HepG2 (cell line): ENCODE data around the gene TTC39B. TPM values are rescaled to one million over a fixed set of nuclear protein-coding genes. Genes with fewer than 3 reads are reported as not detected.

Source experiments
- ARID2 ChIP-seq: sonication (generic); formaldehyde crosslinking; IDR thresholded peaks from 2 replicates; pipeline ENCODE4 v1.8.1; 2022; ENCODE audit warnings: mild to moderate bottlenecking, missing genetic modification reagents, borderline replicate concordance
- ATF7-NPFF ChIP-seq: sonication (generic); formaldehyde crosslinking; IDR thresholded peaks from 2 replicates; pipeline ENCODE4 v1.8.1; 2023; ENCODE audit warnings: mild to moderate bottlenecking, low read depth, missing genetic modification reagents, moderate library complexity
- BCLAF1 ChIP-seq: fragments of 450-650 bp; IDR thresholded peaks from 2 replicates; pipeline ENCODE4 v1.6.1; 2017; ENCODE audit warnings: mild to moderate bottlenecking
- CCDC6 ChIP-seq: sonication (generic); formaldehyde crosslinking; IDR thresholded peaks from 2 replicates; pipeline ENCODE4 v1.8.1; 2022; ENCODE audit warnings: mild to moderate bottlenecking, missing genetic modification reagents, moderate library complexity
- CREM ChIP-seq, 2 experiments: sonication (generic) in 1 of 2; formaldehyde crosslinking in 1 of 2; IDR thresholded peaks; 2 replicates each; pipeline versions ENCODE4 v1.4.0 to v1.6.1; 2016 to 2020; ENCODE audit warnings: antibody characterized with exemption in 1 of 2, mild to moderate bottlenecking in 1 of 2, missing genetic modification reagents in 1 of 2
- E2F1 ChIP-seq: sonication (generic); formaldehyde crosslinking; IDR thresholded peaks from 2 replicates; pipeline ENCODE4 v1.5.0; 2020; ENCODE audit warnings: missing genetic modification reagents
- NKX3-1 ChIP-seq: sonication (generic); formaldehyde crosslinking; IDR thresholded peaks from 2 replicates; pipeline ENCODE4 v1.5.0; 2020; ENCODE audit warnings: missing genetic modification reagents
- PPARG ChIP-seq: conservative IDR thresholded peaks from 2 replicates; pipeline ENCODE4 v1.6.1; 2016; ENCODE audit warnings: missing biosample characterization, missing genetic modification reagents
- SALL2 ChIP-seq: sonication (generic); formaldehyde crosslinking; IDR thresholded peaks from 2 replicates; pipeline ENCODE4 v1.8.1; 2023; ENCODE audit warnings: mild to moderate bottlenecking, missing genetic modification reagents, inconsistent platforms
- THYN1 ChIP-seq: sonication (generic); formaldehyde crosslinking; IDR thresholded peaks from 2 replicates; pipeline ENCODE4 v1.8.1; 2023; ENCODE audit warnings: low read depth, mild to moderate bottlenecking, moderate library complexity, missing genetic modification reagents, borderline replicate concordance
- ZNF264 ChIP-seq: sonication (generic); formaldehyde crosslinking; IDR thresholded peaks from 2 replicates; pipeline ENCODE4 v1.4.0; 2020; ENCODE audit warnings: missing genetic modification reagents
- ZNF430 ChIP-seq: sonication (generic); formaldehyde crosslinking; IDR thresholded peaks from 2 replicates; pipeline ENCODE4 v1.9.0; 2021; ENCODE audit warnings: mild to moderate bottlenecking, missing genetic modification reagents
- ZNF432 ChIP-seq: sonication (generic); formaldehyde crosslinking; IDR thresholded peaks from 2 replicates; pipeline ENCODE4 v1.5.0; 2020; ENCODE audit warnings: missing genetic modification reagents, mild to moderate bottlenecking, borderline replicate concordance
- ZNF563 ChIP-seq: sonication (generic); formaldehyde crosslinking; IDR thresholded peaks from 2 replicates; pipeline ENCODE4 v1.8.0; 2022; ENCODE audit warnings: mild to moderate bottlenecking, moderate library complexity, missing genetic modification reagents
- ZNF703 ChIP-seq: sonication (generic); formaldehyde crosslinking; IDR thresholded peaks from 2 replicates; pipeline ENCODE4 v1.5.1; 2020; ENCODE audit warnings: missing genetic modification reagents, mild to moderate bottlenecking, moderate library complexity, borderline replicate concordance
- ZNF740 ChIP-seq: sonication (generic); formaldehyde crosslinking; IDR thresholded peaks from 2 replicates; pipeline ENCODE4 v1.4.0; 2020; ENCODE audit warnings: missing genetic modification reagents
- ZNF839 ChIP-seq: sonication (generic); formaldehyde crosslinking; IDR thresholded peaks from 2 replicates; pipeline ENCODE4 v1.4.0; 2020; ENCODE audit warnings: missing genetic modification reagents, mild to moderate bottlenecking, borderline replicate concordance
- ZSCAN12 ChIP-seq: sonication (generic); formaldehyde crosslinking; IDR thresholded peaks from 2 replicates; pipeline ENCODE4 v1.9.0; 2021; ENCODE audit warnings: mild to moderate bottlenecking, missing genetic modification reagents
- polyA plus RNA-seq, 8 experiments: library from polyadenylated mRNA; depleted of rRNA in 3 of 8; stranded (reverse) in 7 of 8; unstranded in 1 of 8; fragments of >200 nt; fragmentation: Illumina TruSeq in 4 of 8; extraction: Trizol in 4 of 8; gene quantifications; 2 replicates each; pipeline versions ENCODE4 v1.2.1 to v1.2.3, GENCODE V29; 2011 to 2016; ENCODE audit warnings: low read depth in 4 of 8, missing spikeins in 1 of 8, mixed read lengths in 1 of 8; ENCODE audit not compliant: insufficient read depth in 1 of 8
- total RNA-seq, 5 experiments: library from RNA; depleted of rRNA; stranded (reverse); fragments of >200 nt; fragmentation: Illumina TruSeq; extraction: Trizol; gene quantifications; 2 replicates each; pipeline ENCODE4 v1.2.3, GENCODE V29; 2016; ENCODE audit warnings: low read depth in 1 of 5
- TF ChIP-seq, protein P1 (sequence below): sonication (generic); formaldehyde crosslinking; IDR thresholded peaks from 2 replicates; pipeline ENCODE4 v1.8.1; 2023; ENCODE audit warnings: mild to moderate bottlenecking, inconsistent platforms, moderate library complexity, missing genetic modification reagents, borderline replicate concordance
- TF ChIP-seq, protein P2 (sequence below): sonication (generic); formaldehyde crosslinking; IDR thresholded peaks from 2 replicates; pipeline ENCODE4 v1.4.0; 2020; ENCODE audit warnings: missing genetic modification reagents

TTC39B gene
- total and polyA plus RNA-seq, 2 of the 13 experiments (the other 11 are each of a cell fraction or from before 2014, with no cell fraction given): 14.3 to 19.4 TPM

DNA sequence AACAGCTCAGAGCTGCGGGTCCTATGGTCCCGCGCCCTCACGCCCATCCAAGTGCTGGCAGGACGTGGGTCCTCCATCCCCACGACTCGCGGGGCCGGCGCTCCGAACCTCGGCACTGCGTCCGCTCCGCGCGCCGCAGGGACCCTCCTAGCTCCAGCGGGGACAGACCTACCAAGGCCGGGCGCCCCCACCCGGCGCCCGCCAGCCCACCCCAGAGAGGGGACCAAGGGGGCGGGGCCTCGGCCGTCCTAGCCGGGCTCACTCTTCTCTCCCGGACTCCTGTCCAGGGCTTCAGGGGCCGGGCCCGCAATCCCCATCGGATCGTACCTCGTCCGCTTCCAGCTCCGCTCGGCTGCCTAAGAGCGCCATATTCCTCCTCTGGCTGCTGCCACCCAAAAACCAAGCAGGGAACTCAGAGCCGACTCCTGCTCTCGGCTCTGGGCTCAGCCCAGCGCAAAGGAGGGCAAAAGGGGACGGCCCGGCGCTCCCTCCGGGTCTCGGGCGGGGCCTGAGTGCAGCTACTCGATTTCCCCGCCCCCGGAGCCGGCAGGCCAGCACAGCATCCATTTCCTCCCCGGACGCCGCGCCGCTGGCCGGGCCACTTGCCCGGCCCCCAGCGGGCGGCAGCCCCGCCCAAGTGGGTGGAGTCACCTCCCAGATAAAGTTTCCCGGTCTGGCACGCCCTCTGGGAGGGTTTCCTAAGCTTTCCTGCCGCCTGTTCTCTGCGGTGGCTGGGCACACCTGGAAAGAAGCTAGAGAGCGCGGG is at the start of gene TTC39B (continued):
- TF ChIP-seq BCLAF1 (no peak), ZNF264 (CRISPR knock-in tag) (0 out of 2 replicates have a peak, but pooled peaks have one; percentile 21), ZNF430 (CRISPR knock-in tag) (no peak; the same call in 1 of the 2 replicates), ZNF839 (CRISPR knock-in tag) (no peak), NKX3-1 (CRISPR knock-in tag) (peak; percentile 51), ATF7-NPFF (CRISPR knock-in tag) (peak; percentile 41; the same call in 1 of the 2 replicates), ZNF740 (CRISPR knock-in tag) (0 out of 2 replicates have a peak, but pooled peaks have one; percentile 14), CCDC6 (CRISPR knock-in tag) (peak; percentile 73; the same call in 1 of the 2 replicates), ZNF563 (peak; percentile 68; the same call in 1 of the 2 replicates), E2F1 (CRISPR knock-in tag) (peak; percentile 57; the same call in 1 of the 2 replicates), ZSCAN12 (0 out of 2 replicates have a peak, but pooled peaks have one; percentile 1), CREM (IDR thresholded peaks at IDR 0.05) (no peak), CREM (CRISPR knock-in tag; IDR thresholded peaks at IDR 0.05) (no peak), ARID2 (no peak), PPARG (0 out of 2 replicates have a peak, but pooled peaks have one; percentile 22), SALL2 (CRISPR knock-in tag) (no peak; the same call in 1 of the 2 replicates), THYN1 (CRISPR knock-in tag) (0 out of 2 replicates have a peak, but pooled peaks have one; percentile 30), ZNF703 (CRISPR knock-in tag) (no peak), ZNF432 (no peak)
- TF ChIP-seq, protein P1, sequence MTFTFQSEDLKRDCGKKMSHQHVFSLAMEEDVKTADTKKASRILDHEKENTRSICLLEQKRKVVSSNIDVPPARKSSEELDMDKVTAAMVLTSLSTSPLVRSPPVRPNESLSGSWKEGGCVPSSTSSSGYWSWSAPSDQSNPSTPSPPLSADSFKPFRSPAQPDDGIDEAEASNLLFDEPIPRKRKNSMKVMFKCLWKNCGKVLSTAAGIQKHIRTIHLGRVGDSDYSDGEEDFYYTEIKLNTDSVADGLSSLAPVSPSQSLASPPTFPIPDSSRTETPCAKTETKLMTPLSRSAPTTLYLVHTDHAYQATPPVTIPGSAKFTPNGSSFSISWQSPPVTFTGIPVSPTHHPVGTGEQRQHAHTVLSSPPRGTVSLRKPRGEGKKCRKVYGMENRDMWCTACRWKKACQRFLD (CRISPR knock-in tag): no peak
- TF ChIP-seq, protein P2, sequence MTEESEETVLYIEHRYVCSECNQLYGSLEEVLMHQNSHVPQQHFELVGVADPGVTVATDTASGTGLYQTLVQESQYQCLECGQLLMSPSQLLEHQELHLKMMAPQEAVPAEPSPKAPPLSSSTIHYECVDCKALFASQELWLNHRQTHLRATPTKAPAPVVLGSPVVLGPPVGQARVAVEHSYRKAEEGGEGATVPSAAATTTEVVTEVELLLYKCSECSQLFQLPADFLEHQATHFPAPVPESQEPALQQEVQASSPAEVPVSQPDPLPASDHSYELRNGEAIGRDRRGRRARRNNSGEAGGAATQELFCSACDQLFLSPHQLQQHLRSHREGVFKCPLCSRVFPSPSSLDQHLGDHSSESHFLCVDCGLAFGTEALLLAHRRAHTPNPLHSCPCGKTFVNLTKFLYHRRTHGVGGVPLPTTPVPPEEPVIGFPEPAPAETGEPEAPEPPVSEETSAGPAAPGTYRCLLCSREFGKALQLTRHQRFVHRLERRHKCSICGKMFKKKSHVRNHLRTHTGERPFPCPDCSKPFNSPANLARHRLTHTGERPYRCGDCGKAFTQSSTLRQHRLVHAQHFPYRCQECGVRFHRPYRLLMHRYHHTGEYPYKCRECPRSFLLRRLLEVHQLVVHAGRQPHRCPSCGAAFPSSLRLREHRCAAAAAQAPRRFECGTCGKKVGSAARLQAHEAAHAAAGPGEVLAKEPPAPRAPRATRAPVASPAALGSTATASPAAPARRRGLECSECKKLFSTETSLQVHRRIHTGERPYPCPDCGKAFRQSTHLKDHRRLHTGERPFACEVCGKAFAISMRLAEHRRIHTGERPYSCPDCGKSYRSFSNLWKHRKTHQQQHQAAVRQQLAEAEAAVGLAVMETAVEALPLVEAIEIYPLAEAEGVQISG (CRISPR knock-in tag): peak; percentile 36
